Keratinocyte (primary cell): Measurements from ENCODE around the gene PIEZO1. TPM values are rescaled to one million over a fixed set of nuclear protein-coding genes. Genes with fewer than 3 reads are reported as not detected.

ENCODE experiments used
- DNase-seq: peaks from one replicate; pipeline ENCODE4 v3.0.0-alpha.2; 2011; ENCODE audit warnings: low read depth, missing footprints, low spot score
- FAIRE-seq: peaks from 2 replicates; lab custom pipeline; 2011; peaks lifted over from hg19 to GRCh38; lab: Jason Lieb, UNC
- H2AFZ ChIP-seq: 2 replicates; pipeline ENCODE4 v1.6.0; 2012; ENCODE audit warnings: low read length, control low read depth, inconsistent platforms; ENCODE audit not compliant: control insufficient read depth
- H3K27ac ChIP-seq: 2 replicates; pipeline ENCODE4 v1.5.1; 2011; ENCODE audit warnings: low read length; ENCODE audit not compliant: control insufficient read depth, insufficient read depth
- H3K27me3 ChIP-seq: 3 replicates; pipeline ENCODE4 v1.6.0; 2011; ENCODE audit warnings: low read length; ENCODE audit not compliant: control insufficient read depth, insufficient read depth; ENCODE audit errors: extremely low read depth
- H3K36me3 ChIP-seq, 2 experiments: 2 replicates in 1 of 2; 3 replicates in 1 of 2; pipeline ENCODE4 v1.5.1; 2011; ENCODE audit warnings: low read length in 2 of 2, mild to moderate bottlenecking in 1 of 2; ENCODE audit not compliant: control insufficient read depth in 2 of 2, insufficient read depth in 2 of 2; ENCODE audit errors: extremely low read depth in 1 of 2
- H3K4me1 ChIP-seq: 3 replicates; pipeline ENCODE4 v1.5.1; 2011; ENCODE audit warnings: low read length; ENCODE audit not compliant: control insufficient read depth, insufficient read depth; ENCODE audit errors: extremely low read depth
- H3K4me2 ChIP-seq: 3 replicates; pipeline ENCODE4 v1.6.0; 2011; ENCODE audit warnings: low read depth, low read length; ENCODE audit not compliant: control insufficient read depth, insufficient read depth; ENCODE audit errors: extremely low read depth
- H3K4me3 ChIP-seq, 3 experiments: fragments of 200-600 bp in 1 of 3; sonication (generic) in 1 of 3; 2 replicates in 2 of 3; 3 replicates in 1 of 3; pipeline ENCODE4 v1.5.1; 2011 to 2016; ENCODE audit warnings: low read length in 3 of 3, mild to moderate bottlenecking in 3 of 3, control low read depth in 2 of 3, inconsistent platforms in 1 of 3, low read depth in 1 of 3, mixed read lengths in 1 of 3, mixed run types in 1 of 3, moderate library complexity in 1 of 3; ENCODE audit not compliant: control insufficient read depth in 2 of 3, insufficient read depth in 2 of 3; ENCODE audit errors: extremely low read depth in 1 of 3
- H3K79me2 ChIP-seq: 2 replicates; pipeline ENCODE4 v1.6.0; 2012; ENCODE audit warnings: low read length; ENCODE audit not compliant: control insufficient read depth, insufficient read depth
- H3K9ac ChIP-seq: 3 replicates; pipeline ENCODE4 v1.6.0; 2011; ENCODE audit warnings: low read length; ENCODE audit not compliant: control insufficient read depth, insufficient read depth; ENCODE audit errors: extremely low read depth
- H3K9me1 ChIP-seq: 3 replicates; pipeline ENCODE4 v1.6.0; 2011; ENCODE audit warnings: low read length; ENCODE audit not compliant: control insufficient read depth, insufficient read depth; ENCODE audit errors: extremely low read depth
- H3K9me3 ChIP-seq: 2 replicates; pipeline ENCODE4 v1.5.1; 2012; ENCODE audit warnings: low read depth, low read length; ENCODE audit not compliant: control insufficient read depth
- H4K20me1 ChIP-seq: 3 replicates; pipeline ENCODE4 v1.6.0; 2011; ENCODE audit warnings: low read length; ENCODE audit not compliant: control insufficient read depth, insufficient read depth; ENCODE audit errors: extremely low read depth
- EZH2 ChIP-seq: IDR thresholded peaks from one replicate; pipeline ENCODE4 v1.6.1; 2012; ENCODE audit warnings: inconsistent platforms, mild to moderate bottlenecking, low read length, moderate library complexity
- dilution Hi-C: fragments of 300-500 bp; cut with MboI; formaldehyde crosslinking; loops from one replicate; pipeline ENCODE4 v1.7.0; 2020; ENCODE audit warnings: low sequenced_read_pairs; ENCODE audit not compliant: extremely low pct_ligation_motif_present
- polyA plus RNA-seq, 5 experiments: library from polyadenylated mRNA; depleted of rRNA in 3 of 5; stranded (reverse) in 3 of 5; stranded (forward) in 1 of 5; unstranded in 1 of 5; fragments of >200 nt; gene quantifications; 1 replicate in 1 of 5; 2 replicates in 3 of 5; 3 replicates in 1 of 5; pipeline versions ENCODE4 v1.2.1 to v1.2.3, GENCODE V29; 2011 to 2012; ENCODE audit warnings: missing spikeins in 2 of 5, low read depth in 1 of 5, low replicate concordance in 1 of 5
- TF ChIP-seq, protein P1 (sequence below), 3 experiments: IDR thresholded peaks in 1 of 3; conservative IDR thresholded peaks in 1 of 3; optimal IDR thresholded peaks in 1 of 3; 2 replicates in 2 of 3; 3 replicates in 1 of 3; pipeline versions ENCODE3 to v1.5.1; 2011; ENCODE audit warnings: low read length in 3 of 3, mild to moderate bottlenecking in 3 of 3, moderate library complexity in 2 of 3, control low read depth in 1 of 3, inconsistent platforms in 1 of 3; ENCODE audit not compliant: insufficient read depth in 2 of 3; ENCODE audit errors: extremely low read depth in 1 of 3

The PIEZO1 gene
- polyA plus RNA-seq, 1 donor (not counting 4 experiments of a cell fraction or from before 2014, with no cell fraction given), result 62.8 TPM

DNA sequence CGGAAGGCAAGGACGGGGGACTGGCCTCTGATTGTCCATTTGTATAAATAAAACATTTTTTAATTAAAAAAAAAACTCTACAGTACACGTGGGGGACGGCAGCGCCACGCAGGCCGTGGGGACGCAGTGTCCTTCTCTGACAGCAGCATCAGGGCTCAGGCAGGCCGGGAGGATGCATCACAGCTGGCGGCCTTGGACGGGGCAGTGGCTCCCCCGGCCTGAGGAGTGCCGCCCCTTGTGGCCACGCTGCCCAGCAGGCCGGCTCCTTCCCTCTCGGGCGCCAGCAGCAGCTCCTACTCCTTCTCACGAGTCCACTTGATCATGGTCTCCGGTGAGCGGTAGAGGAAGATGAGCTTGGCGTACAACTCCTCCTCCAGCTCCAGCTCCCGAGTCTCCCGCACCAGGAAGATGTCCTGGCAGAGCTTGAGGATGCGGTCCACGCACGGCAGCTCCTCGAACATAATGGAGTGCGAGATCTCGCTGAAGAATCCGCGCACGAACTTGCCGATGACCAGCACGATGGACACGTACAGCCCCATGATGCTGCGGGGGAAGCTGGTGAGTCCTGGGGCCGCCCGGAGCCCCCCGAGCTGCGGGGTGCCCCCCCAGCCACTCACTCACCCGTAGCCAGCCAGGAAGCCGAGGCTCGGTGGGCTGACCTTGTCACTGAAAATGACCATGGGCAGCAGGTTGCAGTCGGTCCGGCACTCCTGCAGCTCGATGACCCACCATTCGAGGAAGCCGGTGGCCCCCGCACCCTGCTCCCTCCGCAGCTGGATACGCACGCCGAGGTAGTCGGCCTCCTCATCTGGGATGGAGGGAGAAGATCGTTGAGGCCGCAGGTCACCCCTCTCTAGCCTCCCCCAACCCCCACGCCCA, 69.5 kb downstream of the PIEZO1 start:
- TF ChIP-seq EZH2, result no peak
- TF ChIP-seq, protein P1, sequence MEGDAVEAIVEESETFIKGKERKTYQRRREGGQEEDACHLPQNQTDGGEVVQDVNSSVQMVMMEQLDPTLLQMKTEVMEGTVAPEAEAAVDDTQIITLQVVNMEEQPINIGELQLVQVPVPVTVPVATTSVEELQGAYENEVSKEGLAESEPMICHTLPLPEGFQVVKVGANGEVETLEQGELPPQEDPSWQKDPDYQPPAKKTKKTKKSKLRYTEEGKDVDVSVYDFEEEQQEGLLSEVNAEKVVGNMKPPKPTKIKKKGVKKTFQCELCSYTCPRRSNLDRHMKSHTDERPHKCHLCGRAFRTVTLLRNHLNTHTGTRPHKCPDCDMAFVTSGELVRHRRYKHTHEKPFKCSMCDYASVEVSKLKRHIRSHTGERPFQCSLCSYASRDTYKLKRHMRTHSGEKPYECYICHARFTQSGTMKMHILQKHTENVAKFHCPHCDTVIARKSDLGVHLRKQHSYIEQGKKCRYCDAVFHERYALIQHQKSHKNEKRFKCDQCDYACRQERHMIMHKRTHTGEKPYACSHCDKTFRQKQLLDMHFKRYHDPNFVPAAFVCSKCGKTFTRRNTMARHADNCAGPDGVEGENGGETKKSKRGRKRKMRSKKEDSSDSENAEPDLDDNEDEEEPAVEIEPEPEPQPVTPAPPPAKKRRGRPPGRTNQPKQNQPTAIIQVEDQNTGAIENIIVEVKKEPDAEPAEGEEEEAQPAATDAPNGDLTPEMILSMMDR (optimal IDR thresholded peaks at IDR 0.05 in 1 of 3, IDR thresholded peaks at IDR 0.05 in 1 of 3, conservative IDR thresholded peaks at IDR 0.05 in 1 of 3; ENCODE audit: extremely low read depth in 1 of 3, insufficient read depth in 2 of 3, low read length in 3 of 3), result no peak
- Histone ChIP-seq H3K9me1 (no peaks in the 10 kb centered on the region), H3K9me3 (no peaks in the 10 kb centered on the region), H3K4me1 (no peaks in the 10 kb centered on the region), H3K36me3 (peaks cover 54 to 57% of the 10 kb centered on the region in 2 experiments), H3K4me2 (no peak overlapping the region), H3K79me2 (peaks cover 2% of the 10 kb centered on the region), H3K4me3 (no peak overlapping the region), H4K20me1 (peaks cover 3% of the 10 kb centered on the region), H2AFZ (no peak overlapping the region), H3K9ac (no peak overlapping the region), H3K27ac (no peak overlapping the region), H3K27me3 (no peaks in the 10 kb centered on the region)
- FAIRE-seq (no peak), DNase-seq (no peak)
- dilution Hi-C loops, result no loop called here

DNA sequence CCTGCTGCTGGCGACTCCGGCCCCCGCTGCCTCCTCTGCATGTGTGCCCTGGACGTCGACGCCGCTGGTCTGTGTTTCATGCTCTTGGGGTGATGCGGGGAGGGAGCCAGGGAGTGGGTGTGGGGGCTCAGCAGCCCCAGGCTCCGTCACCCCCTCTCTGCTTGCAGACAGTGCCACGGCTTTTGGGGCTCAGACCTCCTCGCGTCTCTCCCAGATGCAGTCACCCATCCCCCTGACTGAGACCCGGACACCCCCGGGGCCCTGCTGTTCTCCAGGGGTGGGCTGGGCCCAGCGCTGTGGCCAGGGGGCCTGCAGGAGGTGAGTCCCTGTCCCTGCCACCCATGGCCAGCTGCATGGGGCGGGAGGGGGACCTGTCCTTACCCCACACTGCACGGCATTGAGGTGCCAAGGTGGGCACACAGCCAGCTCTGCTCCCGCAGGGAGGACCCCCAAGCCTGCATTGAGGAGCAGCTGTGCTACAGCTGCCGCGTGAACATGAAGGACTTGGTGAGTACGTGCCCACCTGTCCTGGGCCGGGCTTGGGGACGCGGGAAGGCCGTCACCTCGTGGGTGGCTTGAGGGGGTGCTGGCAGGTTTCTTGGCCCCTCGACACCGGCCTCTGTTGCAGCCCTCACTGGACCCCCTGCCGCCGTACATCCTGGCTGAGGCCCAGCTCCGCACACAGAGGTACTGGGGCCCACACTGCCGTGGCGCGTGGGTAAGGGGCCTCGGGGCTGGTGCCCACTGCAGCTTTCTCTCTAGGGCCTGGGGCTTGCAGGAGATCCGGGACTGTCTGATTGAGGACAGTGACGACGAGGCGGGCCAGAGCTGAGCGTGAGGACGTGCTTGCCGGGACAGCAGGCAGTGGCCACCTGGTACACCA, 70.4 kb downstream of the PIEZO1 start:
- Histone ChIP-seq H3K4me1 (no peaks in the 10 kb centered on the region), H2AFZ (no peak overlapping the region), H3K9me3 (no peaks in the 10 kb centered on the region), H3K27ac (no peak overlapping the region), H3K79me2 (peaks cover 5% of the 10 kb centered on the region), H3K36me3 (peaks cover 54 to 55% of the 10 kb centered on the region in 2 experiments), H3K9ac (no peak overlapping the region), H3K27me3 (no peaks in the 10 kb centered on the region), H4K20me1 (peaks cover 3% of the 10 kb centered on the region), H3K4me2 (no peak overlapping the region), H3K9me1 (no peaks in the 10 kb centered on the region), H3K4me3 (no peak overlapping the region)
- no peak for TF ChIP-seq EZH2
- TF ChIP-seq, protein P1 (optimal IDR thresholded peaks at IDR 0.05 in 1 of 3, IDR thresholded peaks at IDR 0.05 in 1 of 3, conservative IDR thresholded peaks at IDR 0.05 in 1 of 3; ENCODE audit: extremely low read depth in 1 of 3, insufficient read depth in 2 of 3, low read length in 3 of 3), result no peak
- DNase-seq, result no peak
- no peak for FAIRE-seq
- dilution Hi-C loops, result no loop called here
